Uterus (tissue), 2 donors: Measurements from ENCODE around the gene COX7A1.

Experiments
- POLR2A ChIP-seq, 2 donors: fragments of 450-650 bp; IDR thresholded peaks; one replicate each; pipeline ENCODE4 v1.6.1; 2016; ENCODE audit warnings: antibody characterized with exemption in 2 of 2, mild to moderate bottlenecking in 1 of 2, moderate library complexity in 1 of 2
- TF ChIP-seq, protein P1 (sequence below), 4 experiments: fragments of 200-600 bp in 2 of 4; fragments of 450-650 bp in 2 of 4; sonication (generic) in 2 of 4; IDR thresholded peaks; one replicate each; pipeline ENCODE4 v1.5.1; 2016 to 2019; ENCODE audit warnings: antibody characterized with exemption in 4 of 4, mild to moderate bottlenecking in 2 of 4, moderate library complexity in 1 of 4

- TF ChIP-seq, protein P1, sequence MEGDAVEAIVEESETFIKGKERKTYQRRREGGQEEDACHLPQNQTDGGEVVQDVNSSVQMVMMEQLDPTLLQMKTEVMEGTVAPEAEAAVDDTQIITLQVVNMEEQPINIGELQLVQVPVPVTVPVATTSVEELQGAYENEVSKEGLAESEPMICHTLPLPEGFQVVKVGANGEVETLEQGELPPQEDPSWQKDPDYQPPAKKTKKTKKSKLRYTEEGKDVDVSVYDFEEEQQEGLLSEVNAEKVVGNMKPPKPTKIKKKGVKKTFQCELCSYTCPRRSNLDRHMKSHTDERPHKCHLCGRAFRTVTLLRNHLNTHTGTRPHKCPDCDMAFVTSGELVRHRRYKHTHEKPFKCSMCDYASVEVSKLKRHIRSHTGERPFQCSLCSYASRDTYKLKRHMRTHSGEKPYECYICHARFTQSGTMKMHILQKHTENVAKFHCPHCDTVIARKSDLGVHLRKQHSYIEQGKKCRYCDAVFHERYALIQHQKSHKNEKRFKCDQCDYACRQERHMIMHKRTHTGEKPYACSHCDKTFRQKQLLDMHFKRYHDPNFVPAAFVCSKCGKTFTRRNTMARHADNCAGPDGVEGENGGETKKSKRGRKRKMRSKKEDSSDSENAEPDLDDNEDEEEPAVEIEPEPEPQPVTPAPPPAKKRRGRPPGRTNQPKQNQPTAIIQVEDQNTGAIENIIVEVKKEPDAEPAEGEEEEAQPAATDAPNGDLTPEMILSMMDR (IDR thresholded peaks at IDR 0.05): no peak
- TF ChIP-seq POLR2A (IDR thresholded peaks at IDR 0.05): no peak
These were observed 23.9 kb downstream of the COX7A1 start for GRCh38 chr19:36128392-36128736.
